IMR-90 (cell line): ENCODE measurements around the gene INPP5A. TPM values are rescaled to one million over a fixed set of nuclear protein-coding genes. Genes with fewer than 3 reads are reported as not detected.

Experiments used
- ATAC-seq: fragments of 200-7000 bp; cut with Tn5 transposase; 2 replicates; pipeline ENCODE4 v1.9.1; 2020; ENCODE audit warnings: low read depth, mild to moderate bottlenecking, moderate library complexity
- BruUV-seq: library from RNA; stranded (reverse); fragments of 400-500 nt; replicated peaks from 2 replicates; lab custom pipeline; 2021; lab: Mats Ljungman, UMichigan
- CTCF ChIA-PET: fragments of 300-600 bp; formaldehyde crosslinking; extraction: SDS; loops from one replicate; lab custom pipeline; 2021; ENCODE audit warnings: antibody characterized with exemption; lab: Yijun Ruan, JAX
- POLR2A ChIA-PET: fragments of 300-600 bp; sonication (Branson Sonifier 250); formaldehyde crosslinking; loops from one replicate; lab custom pipeline; 2022; ENCODE audit warnings: antibody characterized with exemption; ENCODE audit not compliant: unreplicated experiment; lab: Charles Lee
- DNase-seq: peaks from one replicate; pipeline ENCODE4 v3.0.0; 2013
- H2AFZ ChIP-seq: replicated peaks from 2 replicates; pipeline ENCODE3; 2013; ENCODE audit warnings: low read length, mild to moderate bottlenecking; ENCODE audit not compliant: poor library complexity
- H2AK5ac ChIP-seq: 2 replicates; pipeline ENCODE4 v1.6.1; 2013; ENCODE audit warnings: low read depth, low read length, inconsistent platforms
- H2AK9ac ChIP-seq: replicated peaks from 2 replicates; pipeline ENCODE3; 2013; ENCODE audit warnings: mild to moderate bottlenecking, low read depth, low read length, moderate library complexity; ENCODE audit not compliant: poor library complexity
- H2BK120ac ChIP-seq: 2 replicates; pipeline ENCODE4 v1.6.1; 2013; ENCODE audit warnings: low read depth, low read length, inconsistent platforms
- H2BK15ac ChIP-seq: 3 replicates; pipeline ENCODE4 v1.6.1; 2013; ENCODE audit warnings: low read depth, low read length, inconsistent platforms
- H2BK20ac ChIP-seq: 2 replicates; pipeline ENCODE4 v1.6.1; 2013; ENCODE audit warnings: low read depth, mild to moderate bottlenecking, inconsistent platforms, low read length, moderate library complexity
- H2BK5ac ChIP-seq: 2 replicates; pipeline ENCODE4 v1.6.1; 2013; ENCODE audit warnings: mild to moderate bottlenecking, low read depth, low read length, inconsistent platforms; ENCODE audit not compliant: poor library complexity, severe bottlenecking
- H3K14ac ChIP-seq: replicated peaks from 2 replicates; pipeline ENCODE4 v1.6.1; 2013; ENCODE audit warnings: low read depth, low read length, inconsistent platforms
- H3K18ac ChIP-seq: 2 replicates; pipeline ENCODE4 v1.6.1; 2013; ENCODE audit warnings: low read depth, low read length, control low read depth
- H3K23ac ChIP-seq: 2 replicates; pipeline ENCODE4 v1.6.1; 2013; ENCODE audit warnings: low read depth, low read length, inconsistent platforms
- H3K27ac ChIP-seq: 2 replicates; pipeline ENCODE4 v1.5.1; 2013; ENCODE audit warnings: mild to moderate bottlenecking, control low read depth, low read length; ENCODE audit not compliant: insufficient read depth
- H3K27me3 ChIP-seq: 2 replicates; pipeline ENCODE4 v1.6.1; 2013; ENCODE audit warnings: low read length; ENCODE audit not compliant: control insufficient read depth, insufficient read depth
- H3K36me3 ChIP-seq: 2 replicates; pipeline ENCODE4 v1.6.1; 2013; ENCODE audit warnings: low read length, mixed read lengths; ENCODE audit not compliant: control insufficient read depth, insufficient read depth
- H3K4ac ChIP-seq: 2 replicates; pipeline ENCODE4 v1.6.1; 2013; ENCODE audit warnings: low read depth, low read length, inconsistent platforms
- H3K4me1 ChIP-seq: 2 replicates; pipeline ENCODE4 v1.6.1; 2013; ENCODE audit warnings: low read length, mixed read lengths; ENCODE audit not compliant: control insufficient read depth, insufficient read depth
- H3K4me2 ChIP-seq: 2 replicates; pipeline ENCODE4 v1.6.1; 2013; ENCODE audit warnings: low read depth, mild to moderate bottlenecking, control low read depth, low read length, moderate library complexity
- H3K4me3 ChIP-seq: 2 replicates; pipeline ENCODE4 v1.5.1; 2013; ENCODE audit warnings: low read depth, mild to moderate bottlenecking, control low read depth, low read length, moderate library complexity; ENCODE audit not compliant: insufficient read depth
- H3K56ac ChIP-seq: 2 replicates; pipeline ENCODE4 v1.6.1; 2013; ENCODE audit warnings: low read length, inconsistent platforms; ENCODE audit not compliant: insufficient read depth; ENCODE audit errors: extremely low read depth
- H3K79me1 ChIP-seq, 2 experiments: 2 replicates each; pipeline ENCODE4 v1.6.1; 2013; ENCODE audit warnings: low read length in 2 of 2, inconsistent platforms in 1 of 2, low read depth in 1 of 2
- H3K9ac ChIP-seq: 2 replicates; pipeline ENCODE4 v1.6.1; 2013; ENCODE audit warnings: low read depth, low read length, control low read depth
- H3K9me1 ChIP-seq: 2 replicates; pipeline ENCODE4 v1.6.1; 2013; ENCODE audit warnings: low read length, inconsistent platforms; ENCODE audit not compliant: insufficient read depth
- H3K9me3 ChIP-seq: 2 replicates; pipeline ENCODE4 v1.6.1; 2013; ENCODE audit warnings: low read length; ENCODE audit not compliant: control insufficient read depth, insufficient read depth
- H4K20me1 ChIP-seq: 2 replicates; pipeline ENCODE4 v1.6.1; 2013; ENCODE audit warnings: low read length, inconsistent platforms; ENCODE audit not compliant: insufficient read depth
- H4K5ac ChIP-seq: 2 replicates; pipeline ENCODE4 v1.6.1; 2013; ENCODE audit warnings: mild to moderate bottlenecking, low read depth, low read length, control low read depth
- H4K8ac ChIP-seq, 2 experiments: 2 replicates each; pipeline ENCODE4 v1.6.1; 2013; ENCODE audit warnings: low read depth in 2 of 2, low read length in 2 of 2, control low read depth in 1 of 2, inconsistent platforms in 1 of 2
- H4K91ac ChIP-seq: 2 replicates; pipeline ENCODE4 v1.6.1; 2013; ENCODE audit warnings: low read depth, low read length, inconsistent platforms; ENCODE audit not compliant: insufficient read depth
- BHLHE40 ChIP-seq: fragments of 150-350 bp; IDR thresholded peaks from 2 replicates; pipeline ENCODE4 v1.6.1; 2016; ENCODE audit warnings: mild to moderate bottlenecking, low read depth, low read length
- CHD1 ChIP-seq: IDR thresholded peaks from 2 replicates; pipeline ENCODE4 v1.6.1; 2012; ENCODE audit warnings: low read depth, low read length, improper control_type of control experiment
- FOS ChIP-seq: fragments of 150-350 bp; IDR thresholded peaks from 2 replicates; pipeline ENCODE4 v1.6.1; 2016; ENCODE audit warnings: low read depth, low read length
- RAD21 ChIP-seq: IDR thresholded peaks from 2 replicates; pipeline ENCODE4 v1.6.1; 2012; ENCODE audit warnings: low read length, improper control_type of control experiment
- WGBS, 2 experiments: methylation state at CpG; one replicate each; pipeline versions ENCODE4 v1.1.5 to v1.1.7; 2013; ENCODE audit warnings: missing lambda C conversion rate in 2 of 2; ENCODE audit not compliant: insufficient read length in 1 of 2; ENCODE audit errors: extremely low coverage in 2 of 2; 5-methylcytosine and 5-hydroxymethylcytosine counted together
- dilution Hi-C: fragments of 300-500 bp; cut with HindIII; formaldehyde crosslinking; loops from one replicate; pipeline ENCODE4 v1.14.3; 2018; ENCODE audit warnings: low sequenced_read_pairs; ENCODE audit not compliant: unreplicated experiment
- in situ Hi-C: fragments of 300-500 bp; cut with MboI; formaldehyde crosslinking; loops from 3 replicates; pipeline ENCODE4 v1.14.3; 2019; ENCODE audit warnings: low sequenced_read_pairs, inconsistent platforms, mixed read lengths
- intact Hi-C: fragments of 100-400 bp; cut with micrococcal nuclease; formaldehyde crosslinking; loops from 2 replicates; pipeline ENCODE4 v1.10.0; 2022
- polyA plus RNA-seq, 3 experiments: library from polyadenylated mRNA; depleted of rRNA; stranded (reverse); fragments of >200 nt; gene quantifications; 2 replicates each; pipeline ENCODE4 v1.2.3, GENCODE V29; 2012; ENCODE audit warnings: low replicate concordance in 1 of 3
- total RNA-seq: library from RNA; depleted of rRNA; stranded (reverse); fragments of >200 nt; gene quantifications from 2 replicates; pipeline ENCODE4 v1.2.3, GENCODE V29; 2012

INPP5A gene
- total and polyA plus RNA-seq, 2 of the 4 experiments (the other 2 are of a cell fraction), result 21.4 to 36.7 TPM

GRCh38 chr10:132641966-132642731 is 104.6 kb downstream of the INPP5A start:
- Histone ChIP-seq H3K9me3 (no peaks in the 10 kb centered on the region), H2BK5ac (no peak overlapping the region), H3K4me2 (no peak overlapping the region), H3K4me1 (peaks cover 1% of the 10 kb centered on the region; the same call in 1 of the 2 replicates), H3K9me1 (no peaks in the 10 kb centered on the region), H3K23ac (no peak overlapping the region), H3K4ac (no peak overlapping the region), H2BK120ac (no peak overlapping the region), H2BK20ac (no peak overlapping the region), H4K91ac (no peak overlapping the region), H4K5ac (no peak overlapping the region), H3K18ac (no peak overlapping the region), H2AK5ac (no peak overlapping the region), H3K4me3 (no peak overlapping the region), H2AK9ac (no peak overlapping the region), H3K36me3 (no peaks in the 10 kb centered on the region; the same call in 1 of the 2 replicates), H4K20me1 (peaks cover 20% of the 10 kb centered on the region), H2BK15ac (no peak overlapping the region), H3K27ac (no peak overlapping the region), H3K79me1 (peaks cover 27 to 50% of the 10 kb centered on the region in 2 experiments), H2AFZ (no peak overlapping the region), H4K8ac (no peak overlapping the region), H3K27me3 (no peaks in the 10 kb centered on the region), H3K56ac (no peak overlapping the region), H3K9ac (no peak overlapping the region), H3K14ac (no peak overlapping the region)
- DNase-seq, result no peak
- WGBS, 2 experiments, result 96% methylated on average over 15 of the region's 33 CpGs; no CpG with 5 or more reads in 1 of the 2 experiments
- TF ChIP-seq FOS (no peak), RAD21 (no peak), BHLHE40 (no peak), CHD1 (no peak)
- ChIA-PET POLR2A (no interaction called here), CTCF (no interaction called here)
- in situ Hi-C loops (no loop called here), dilution Hi-C loops (no loop called here), intact Hi-C loops (no loop called here)
- ATAC-seq, result no peak
- BruUV-seq, result no TSS peak
